Stomach (tissue), 9 donors: ENCODE measurements around the gene ZSCAN25. TPM values are rescaled to one million over a fixed set of nuclear protein-coding genes. Genes with fewer than 3 reads are reported as not detected.

Experiments used
- DNase-seq, 2 donors: peaks; one replicate each; pipeline versions ENCODE4 v3.0.0 to v3.0.0-alpha.2; 2013 to 2019
- H3K27ac ChIP-seq, 5 donors: fragments of 200-600 bp in 4 of 5; sonication (generic) in 4 of 5; one replicate each; pipeline ENCODE4 v1.5.1; 2013 to 2019; ENCODE audit warnings: mild to moderate bottlenecking in 1 of 5, moderate library complexity in 1 of 5
- H3K27me3 ChIP-seq, 3 donors: fragments of 200-600 bp; sonication (generic); one replicate each; pipeline ENCODE4 v1.5.1; 2017 to 2019; ENCODE audit warnings: mixed run types in 1 of 3
- H3K36me3 ChIP-seq, 4 donors: fragments of 200-600 bp; sonication (generic); 1 replicate in 3 of 4; 2 replicates in 1 of 4; pipeline ENCODE4 v1.5.1; 2016 to 2019
- H3K4me1 ChIP-seq, 4 donors: fragments of 200-600 bp; sonication (generic); one replicate each; pipeline ENCODE4 v1.5.1; 2016 to 2019
- H3K4me3 ChIP-seq, 4 donors: fragments of 200-600 bp; sonication (generic) in 3 of 4; one replicate each; pipeline ENCODE4 v1.5.1; 2016 to 2019; ENCODE audit warnings: mild to moderate bottlenecking in 1 of 4
- H3K9me3 ChIP-seq, 4 donors: fragments of 200-600 bp; sonication (generic); one replicate each; pipeline ENCODE4 v1.5.1; 2016 to 2019
- EP300 ChIP-seq: sonication (generic); formaldehyde crosslinking; IDR thresholded peaks from one replicate; pipeline ENCODE4 v1.6.1; 2017; ENCODE audit warnings: antibody characterized with exemption
- POLR2A ChIP-seq, 4 donors: fragments of 450-650 bp; IDR thresholded peaks; one replicate each; pipeline ENCODE4 v1.6.1; 2016; ENCODE audit warnings: antibody characterized with exemption in 4 of 4, control low read depth in 2 of 4, mild to moderate bottlenecking in 1 of 4, moderate library complexity in 1 of 4
- POLR2AphosphoS5 ChIP-seq, 3 donors: sonication (generic); formaldehyde crosslinking; IDR thresholded peaks; one replicate each; pipeline ENCODE4 v1.6.1; 2016; ENCODE audit warnings: antibody characterized with exemption in 3 of 3
- WGBS, 5 donors: extraction: QIAGEN DNeasy Blood & Tissue Kit in 3 of 5; methylation state at CpG; one replicate each; pipeline versions ENCODE4 v1.1.5 to v1.1.7; 2013 to 2018; 5-methylcytosine and 5-hydroxymethylcytosine counted together
- intact Hi-C: fragments of 100-400 bp; cut with DNase I; formaldehyde crosslinking; loops from one replicate; pipeline ENCODE4 v1.15.1; 2023; ENCODE audit warnings: low total_unique reads
- polyA plus RNA-seq, 3 donors: library from polyadenylated mRNA; stranded (reverse); fragments of 200-250 nt; gene quantifications; one replicate each; pipeline ENCODE4 v1.2.3, GENCODE V29; 2013
- total RNA-seq, 5 donors: library from RNA; depleted of rRNA; stranded (reverse); fragments of >200 nt; gene quantifications; one replicate each; pipeline versions ENCODE4 v1.1.0 to v1.2.3, GENCODE V29; 2014 to 2016
- TF ChIP-seq, protein P1 (sequence below), 7 experiments: fragments of 450-650 bp in 4 of 7; fragments of 200-600 bp in 3 of 7; sonication (generic) in 3 of 7; IDR thresholded peaks; one replicate each; pipeline ENCODE4 v1.5.1; 2016 to 2019; ENCODE audit warnings: antibody characterized with exemption in 7 of 7, control low read depth in 2 of 7, mild to moderate bottlenecking in 1 of 7
- donor health status: healthy with polysubstance abuse.
- donor health status: Bipolar disorder and iron deficiency.
- donor health status: healthy.

Gene ZSCAN25
- total and polyA plus RNA-seq, 8 donors = 3.5 to 16.2 (median 11.0) TPM

DNA sequence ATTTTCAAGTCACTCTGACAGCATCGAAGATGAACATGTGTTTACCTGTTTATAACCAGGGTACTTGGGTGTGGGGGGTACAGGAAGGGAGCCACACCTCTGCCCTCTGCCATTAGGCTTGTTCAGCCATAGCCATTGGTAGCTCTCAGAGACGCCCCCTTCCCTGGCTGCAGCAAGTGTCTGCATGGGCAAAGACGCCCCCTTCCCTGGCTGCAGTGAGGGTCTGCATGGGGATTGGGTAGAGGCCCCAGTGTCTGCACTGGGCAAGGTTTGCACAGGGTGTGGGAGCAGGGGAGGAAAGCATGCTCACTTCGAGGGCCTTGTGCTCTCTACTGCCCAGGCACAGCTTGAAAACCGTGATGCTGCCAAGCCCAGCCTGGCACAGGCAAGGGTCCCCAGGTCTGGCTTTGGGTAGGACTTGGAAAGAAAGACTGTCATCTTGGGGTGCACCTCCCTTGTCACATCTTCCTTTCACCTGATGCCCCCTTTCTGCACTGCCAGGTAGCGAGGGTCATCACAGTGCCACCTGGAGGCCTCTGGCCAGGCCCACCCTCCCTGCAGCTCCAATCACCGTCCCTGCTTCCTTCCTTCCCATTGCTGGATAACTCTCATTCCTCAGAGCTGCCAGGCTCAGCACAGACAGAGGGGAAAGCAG lies 15.0 kb upstream of the ZSCAN25 start:
- no peaks in the 10 kb centered on the region for H3K9me3 ChIP-seq
- TF ChIP-seq POLR2AphosphoS5 (IDR thresholded peaks at IDR 0.05) = no peak
- no peak for TF ChIP-seq POLR2A (IDR thresholded peaks at IDR 0.05)
- TF ChIP-seq, protein P1, sequence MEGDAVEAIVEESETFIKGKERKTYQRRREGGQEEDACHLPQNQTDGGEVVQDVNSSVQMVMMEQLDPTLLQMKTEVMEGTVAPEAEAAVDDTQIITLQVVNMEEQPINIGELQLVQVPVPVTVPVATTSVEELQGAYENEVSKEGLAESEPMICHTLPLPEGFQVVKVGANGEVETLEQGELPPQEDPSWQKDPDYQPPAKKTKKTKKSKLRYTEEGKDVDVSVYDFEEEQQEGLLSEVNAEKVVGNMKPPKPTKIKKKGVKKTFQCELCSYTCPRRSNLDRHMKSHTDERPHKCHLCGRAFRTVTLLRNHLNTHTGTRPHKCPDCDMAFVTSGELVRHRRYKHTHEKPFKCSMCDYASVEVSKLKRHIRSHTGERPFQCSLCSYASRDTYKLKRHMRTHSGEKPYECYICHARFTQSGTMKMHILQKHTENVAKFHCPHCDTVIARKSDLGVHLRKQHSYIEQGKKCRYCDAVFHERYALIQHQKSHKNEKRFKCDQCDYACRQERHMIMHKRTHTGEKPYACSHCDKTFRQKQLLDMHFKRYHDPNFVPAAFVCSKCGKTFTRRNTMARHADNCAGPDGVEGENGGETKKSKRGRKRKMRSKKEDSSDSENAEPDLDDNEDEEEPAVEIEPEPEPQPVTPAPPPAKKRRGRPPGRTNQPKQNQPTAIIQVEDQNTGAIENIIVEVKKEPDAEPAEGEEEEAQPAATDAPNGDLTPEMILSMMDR (IDR thresholded peaks at IDR 0.05) = no peak
- no peak for TF ChIP-seq EP300
- no peak overlapping the region for H3K27ac ChIP-seq
- H3K4me3 ChIP-seq = no peak overlapping the region
- no peaks in the 10 kb centered on the region for H3K36me3 ChIP-seq
- no peak for DNase-seq
- no peaks in the 10 kb centered on the region for H3K4me1 ChIP-seq
- intact Hi-C loops = no loop called here
- peaks cover 0 to 14% (median 0%) of the 10 kb centered on the region in 3 donors for H3K27me3 ChIP-seq
- 63 to 73% (median 71%) methylated on average over 4 to 7 of the region's 7 CpGs for WGBS, 5 donors

DNA sequence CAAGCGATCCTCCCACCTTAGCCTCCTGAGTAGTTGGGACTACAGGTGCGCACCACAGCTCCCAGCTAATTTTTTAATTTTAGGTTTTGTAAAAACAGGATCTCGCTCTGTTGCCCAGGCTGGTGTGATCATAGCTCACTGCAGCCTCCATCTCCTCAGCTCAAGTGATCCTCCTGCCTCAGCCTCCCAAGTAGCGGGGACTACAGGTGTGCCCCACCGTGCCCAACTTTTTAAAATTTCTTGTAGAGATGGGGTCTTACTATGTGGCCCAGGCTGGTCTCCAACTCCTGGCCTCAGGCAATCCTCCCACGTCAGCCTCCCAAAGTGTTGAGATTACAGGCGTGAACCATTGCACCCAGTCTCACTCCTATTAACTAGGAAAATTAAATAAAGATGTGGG lies 11.2 kb upstream of the ZSCAN25 start:
- TF ChIP-seq EP300 (no peak), POLR2AphosphoS5 (IDR thresholded peaks at IDR 0.05) (no peak), POLR2A (IDR thresholded peaks at IDR 0.05) (no peak)
- TF ChIP-seq, protein P1 (IDR thresholded peaks at IDR 0.05) = no peak
- no peak for DNase-seq
- intact Hi-C loops = no loop called here
- Histone ChIP-seq H3K4me1 (no peaks in the 10 kb centered on the region), H3K4me3 (no peak overlapping the region), H3K27ac (no peak overlapping the region), H3K9me3 (no peaks in the 10 kb centered on the region), H3K36me3 (no peaks in the 10 kb centered on the region), H3K27me3 (peaks cover 0 to 12% (median 0%) of the 10 kb centered on the region in 3 donors)
- 85 to 96% (median 94%) methylated on average over 7 of the region's 7 CpGs for WGBS, 5 donors

DNA sequence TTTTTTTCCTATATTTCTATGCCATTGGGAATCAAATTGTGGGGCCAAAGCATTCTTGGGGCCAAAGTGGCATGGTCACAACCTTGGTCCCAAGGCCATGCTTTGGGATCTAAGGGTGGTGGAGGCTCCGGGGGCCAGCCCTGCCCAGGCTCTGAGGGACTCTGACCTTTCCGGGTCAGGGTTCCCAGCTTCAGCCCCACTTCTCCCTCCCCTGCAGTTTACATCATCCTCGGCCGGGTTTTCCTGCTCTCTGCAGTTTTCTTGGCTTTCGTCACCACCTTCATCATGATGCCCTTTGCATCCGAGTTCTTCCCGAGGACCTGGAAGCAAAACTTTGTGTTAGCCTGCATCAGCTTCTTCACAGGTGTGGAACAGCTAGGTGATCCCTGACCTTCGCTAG lies 10.2 kb upstream of the ZSCAN25 start:
- Histone ChIP-seq H3K36me3 (no peaks in the 10 kb centered on the region), H3K27me3 (peaks cover 0 to 12% (median 0%) of the 10 kb centered on the region in 3 donors), H3K27ac (no peak overlapping the region), H3K4me1 (no peaks in the 10 kb centered on the region), H3K9me3 (no peaks in the 10 kb centered on the region), H3K4me3 (no peak overlapping the region)
- no peak for DNase-seq
- intact Hi-C loops = no loop called here
- TF ChIP-seq, protein P1 (IDR thresholded peaks at IDR 0.05) = no peak
- TF ChIP-seq POLR2A (IDR thresholded peaks at IDR 0.05) (no peak), EP300 (no peak), POLR2AphosphoS5 (IDR thresholded peaks at IDR 0.05) (no peak)
- WGBS, 5 donors = 67 to 77% (median 75%) methylated on average over 8 of the region's 8 CpGs

DNA sequence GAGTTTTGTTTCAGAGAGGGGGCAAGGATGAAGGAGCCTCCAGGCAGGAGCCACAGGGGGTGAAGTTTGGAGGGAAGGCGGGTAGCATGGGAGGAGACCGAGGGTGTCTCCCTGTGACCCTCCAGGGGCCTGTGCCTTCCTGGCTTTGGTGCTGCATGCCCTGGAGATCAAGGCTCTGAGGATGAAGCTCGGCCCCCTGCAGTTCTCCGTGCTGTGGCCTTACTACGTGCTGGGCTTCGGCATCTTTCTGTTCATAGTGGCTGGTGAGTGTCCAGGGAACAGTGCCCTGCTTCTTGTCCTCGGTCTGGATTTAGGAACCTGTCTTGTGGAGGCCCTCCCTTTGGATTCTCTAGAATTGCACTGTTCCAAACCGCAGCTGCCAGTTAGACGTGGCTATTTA lies 9.2 kb upstream of the ZSCAN25 start:
- intact Hi-C loops = no loop called here
- no peaks in the 10 kb centered on the region for H3K36me3 ChIP-seq
- H3K4me3 ChIP-seq = no peak overlapping the region
- H3K4me1 ChIP-seq = no peaks in the 10 kb centered on the region
- DNase-seq = no peak
- H3K9me3 ChIP-seq = no peaks in the 10 kb centered on the region
- H3K27me3 ChIP-seq = peaks cover 0 to 12% (median 0%) of the 10 kb centered on the region in 3 donors
- TF ChIP-seq POLR2AphosphoS5 (IDR thresholded peaks at IDR 0.05) = no peak
- no peak for TF ChIP-seq EP300
- no peak for TF ChIP-seq POLR2A (IDR thresholded peaks at IDR 0.05)
- TF ChIP-seq, protein P1 (IDR thresholded peaks at IDR 0.05) = no peak
- no peak overlapping the region for H3K27ac ChIP-seq
- WGBS, 5 donors = 73 to 83% (median 79%) methylated on average over 5 to 9 of the region's 9 CpGs
